Memory B cell (primary cell): Measurements from ENCODE around the gene ERP27.

ENCODE experiments used
- ATAC-seq: fragments of 150-1000 bp; cut with Tn5 transposase; 2 replicates; pipeline ENCODE4 v1.10.0; 2021; ENCODE audit warnings: low read depth, mild to moderate bottlenecking, moderate library complexity
- DNase-seq, 2 donors: peaks; one replicate each; pipeline ENCODE4 v3.0.0; 2022; ENCODE audit warnings: low spot score in 2 of 2
- H3K27ac Mint-ChIP-seq: one replicate; pipeline ENCODE4 v1.8.0; 2022; ENCODE audit warnings: mild to moderate bottlenecking, moderate library complexity, mixed read lengths
- H3K27me3 Mint-ChIP-seq: one replicate; pipeline ENCODE4 v1.8.0; 2022; ENCODE audit warnings: mixed read lengths
- H3K36me3 Mint-ChIP-seq: one replicate; pipeline ENCODE4 v1.8.0; 2022; ENCODE audit warnings: mild to moderate bottlenecking, mixed read lengths
- H3K4me1 Mint-ChIP-seq: one replicate; pipeline ENCODE4 v1.8.0; 2022; ENCODE audit warnings: mixed read lengths
- H3K4me3 Mint-ChIP-seq: one replicate; pipeline ENCODE4 v1.8.0; 2022; ENCODE audit warnings: mild to moderate bottlenecking, moderate library complexity, mixed read lengths
- H3K9me3 Mint-ChIP-seq: one replicate; pipeline ENCODE4 v1.8.0; 2022; ENCODE audit warnings: mixed read lengths

Gene ERP27

GRCh38 chr12:14956024-14956891 lies 17.9 kb upstream of the ERP27 start:
- Mint-ChIP-seq H3K27me3 (no peaks in the 10 kb centered on the region), H3K9me3 (no peaks in the 10 kb centered on the region), H3K36me3 (peaks cover 31% of the 10 kb centered on the region), H3K27ac (peak overlapping the region; percentile 92), H3K4me3 (peak overlapping the region; percentile 67), H3K4me1 (peaks cover 54% of the 10 kb centered on the region)
- ATAC-seq (peak; percentile 5), DNase-seq (no peak)

GRCh38 chr12:14954269-14954668 lies 15.9 kb upstream of the ERP27 start:
- H3K27ac Mint-ChIP-seq: peak overlapping the region; percentile 99

GRCh38 chr12:14953752-14954151 lies 15.4 kb upstream of the ERP27 start:
- Mint-ChIP-seq H3K4me3 (peak overlapping the region; percentile 81), H3K4me1 (peaks cover 69% of the 10 kb centered on the region), H3K27me3 (no peaks in the 10 kb centered on the region)

More at GRCh38 chr12:14954269-14954668, 15.9 kb upstream of the ERP27 start:
- Mint-ChIP-seq H3K27me3 (no peaks in the 10 kb centered on the region), H3K4me1 (peaks cover 67% of the 10 kb centered on the region), H3K9me3 (no peaks in the 10 kb centered on the region), H3K4me3 (peak overlapping the region; percentile 81), H3K36me3 (peaks cover 39% of the 10 kb centered on the region)
- DNase-seq (no peak), ATAC-seq (peak; percentile 20)

GRCh38 chr12:14952299-14952921 lies 14.1 kb upstream of the ERP27 start:
- Mint-ChIP-seq H3K9me3 (no peaks in the 10 kb centered on the region), H3K4me1 (peaks cover 66% of the 10 kb centered on the region), H3K4me3 (peak overlapping the region; percentile 87), H3K36me3 (peaks cover 43% of the 10 kb centered on the region), H3K27me3 (no peaks in the 10 kb centered on the region), H3K27ac (peak overlapping the region; percentile 99)
- DNase-seq: peak; percentile 34 to 51
- peak; percentile 71 for ATAC-seq

More at GRCh38 chr12:14953752-14954151, 15.4 kb upstream of the ERP27 start:
- no peak for DNase-seq
- peak overlapping the region; percentile 99 for H3K27ac Mint-ChIP-seq
- ATAC-seq: no peak
- H3K36me3 Mint-ChIP-seq: peaks cover 41% of the 10 kb centered on the region
- H3K9me3 Mint-ChIP-seq: no peaks in the 10 kb centered on the region

GRCh38 chr12:14951851-14952250 lies 13.5 kb upstream of the ERP27 start:
- no peaks in the 10 kb centered on the region for H3K27me3 Mint-ChIP-seq
- peaks cover 69% of the 10 kb centered on the region for H3K4me1 Mint-ChIP-seq
- H3K36me3 Mint-ChIP-seq: peaks cover 45% of the 10 kb centered on the region

GRCh38 chr12:14950982-14951746 lies 12.8 kb upstream of the ERP27 start:
- Mint-ChIP-seq H3K4me3 (peak overlapping the region; percentile 87), H3K27ac (peak overlapping the region; percentile 99), H3K4me1 (peaks cover 65% of the 10 kb centered on the region), H3K36me3 (peaks cover 47% of the 10 kb centered on the region), H3K27me3 (no peaks in the 10 kb centered on the region), H3K9me3 (no peaks in the 10 kb centered on the region)
- DNase-seq (no peak), ATAC-seq (no peak)

More at GRCh38 chr12:14951851-14952250, 13.5 kb upstream of the ERP27 start:
- Mint-ChIP-seq H3K4me3 (peak overlapping the region; percentile 87), H3K9me3 (no peaks in the 10 kb centered on the region), H3K27ac (peak overlapping the region; percentile 99)
- DNase-seq (no peak), ATAC-seq (no peak)

GRCh38 chr12:14950421-14950820 lies 12.1 kb upstream of the ERP27 start:
- peaks cover 65% of the 10 kb centered on the region for H3K4me1 Mint-ChIP-seq
- H3K4me3 Mint-ChIP-seq: peak overlapping the region; percentile 52
- H3K27ac Mint-ChIP-seq: peak overlapping the region; percentile 99
- no peaks in the 10 kb centered on the region for H3K9me3 Mint-ChIP-seq
- ATAC-seq: no peak
- no peaks in the 10 kb centered on the region for H3K27me3 Mint-ChIP-seq
- DNase-seq: no peak
- H3K36me3 Mint-ChIP-seq: peaks cover 50% of the 10 kb centered on the region

GRCh38 chr12:14949631-14950030 lies 11.3 kb upstream of the ERP27 start:
- peaks cover 55% of the 10 kb centered on the region for H3K36me3 Mint-ChIP-seq
- ATAC-seq (no peak), DNase-seq (no peak)
- no peaks in the 10 kb centered on the region for H3K27me3 Mint-ChIP-seq
- peaks cover 64% of the 10 kb centered on the region for H3K4me1 Mint-ChIP-seq
- H3K4me3 Mint-ChIP-seq: peak overlapping the region; percentile 52
- H3K9me3 Mint-ChIP-seq: no peaks in the 10 kb centered on the region
- peak overlapping the region; percentile 99 for H3K27ac Mint-ChIP-seq

GRCh38 chr12:14948672-14949071 lies 10.3 kb upstream of the ERP27 start:
- no peaks in the 10 kb centered on the region for H3K9me3 Mint-ChIP-seq
- peak; percentile 38 to 75 for DNase-seq
- H3K4me3 Mint-ChIP-seq: peak overlapping the region; percentile 77
- ATAC-seq: peak; percentile 89
- H3K36me3 Mint-ChIP-seq: peaks cover 50% of the 10 kb centered on the region
- H3K27ac Mint-ChIP-seq: peak overlapping the region; percentile 99
- H3K27me3 Mint-ChIP-seq: no peaks in the 10 kb centered on the region
- H3K4me1 Mint-ChIP-seq: peaks cover 56% of the 10 kb centered on the region

- DNase-seq (no peak), ATAC-seq (no peak)
- Mint-ChIP-seq H3K4me1 (peaks cover 46% of the 10 kb centered on the region), H3K27ac (peak overlapping the region; percentile 86), H3K9me3 (no peaks in the 10 kb centered on the region), H3K36me3 (peaks cover 59% of the 10 kb centered on the region), H3K27me3 (no peaks in the 10 kb centered on the region), H3K4me3 (no peak overlapping the region)
Observed at GRCh38 chr12:14946861-14947260, 8.5 kb upstream of the ERP27 start.

GRCh38 chr12:14946162-14946561 lies 7.8 kb upstream of the ERP27 start:
- no peak for DNase-seq
- Mint-ChIP-seq H3K9me3 (no peaks in the 10 kb centered on the region), H3K27ac (peak overlapping the region; percentile 76), H3K4me1 (peaks cover 40% of the 10 kb centered on the region), H3K36me3 (peaks cover 58% of the 10 kb centered on the region), H3K4me3 (no peak overlapping the region), H3K27me3 (no peaks in the 10 kb centered on the region)
- ATAC-seq: no peak

- Mint-ChIP-seq H3K27me3 (no peaks in the 10 kb centered on the region), H3K4me1 (peaks cover 32% of the 10 kb centered on the region), H3K9me3 (peaks cover 3% of the 10 kb centered on the region), H3K4me3 (no peak overlapping the region), H3K27ac (peak overlapping the region; percentile 3), H3K36me3 (peaks cover 54% of the 10 kb centered on the region)
- DNase-seq (no peak), ATAC-seq (no peak)
Observed at GRCh38 chr12:14942196-14942931, 4.0 kb upstream of the ERP27 start.

GRCh38 chr12:14941369-14941768 lies 3.0 kb upstream of the ERP27 start:
- H3K27me3 Mint-ChIP-seq: no peaks in the 10 kb centered on the region
- H3K27ac Mint-ChIP-seq: no peak overlapping the region
- ATAC-seq (no peak), DNase-seq (no peak)
- peaks cover 31% of the 10 kb centered on the region for H3K4me1 Mint-ChIP-seq
- H3K4me3 Mint-ChIP-seq: no peak overlapping the region
- H3K36me3 Mint-ChIP-seq: peaks cover 56% of the 10 kb centered on the region
- H3K9me3 Mint-ChIP-seq: peaks cover 3% of the 10 kb centered on the region
